ENCODE data around the gene SDSL.

DNA sequence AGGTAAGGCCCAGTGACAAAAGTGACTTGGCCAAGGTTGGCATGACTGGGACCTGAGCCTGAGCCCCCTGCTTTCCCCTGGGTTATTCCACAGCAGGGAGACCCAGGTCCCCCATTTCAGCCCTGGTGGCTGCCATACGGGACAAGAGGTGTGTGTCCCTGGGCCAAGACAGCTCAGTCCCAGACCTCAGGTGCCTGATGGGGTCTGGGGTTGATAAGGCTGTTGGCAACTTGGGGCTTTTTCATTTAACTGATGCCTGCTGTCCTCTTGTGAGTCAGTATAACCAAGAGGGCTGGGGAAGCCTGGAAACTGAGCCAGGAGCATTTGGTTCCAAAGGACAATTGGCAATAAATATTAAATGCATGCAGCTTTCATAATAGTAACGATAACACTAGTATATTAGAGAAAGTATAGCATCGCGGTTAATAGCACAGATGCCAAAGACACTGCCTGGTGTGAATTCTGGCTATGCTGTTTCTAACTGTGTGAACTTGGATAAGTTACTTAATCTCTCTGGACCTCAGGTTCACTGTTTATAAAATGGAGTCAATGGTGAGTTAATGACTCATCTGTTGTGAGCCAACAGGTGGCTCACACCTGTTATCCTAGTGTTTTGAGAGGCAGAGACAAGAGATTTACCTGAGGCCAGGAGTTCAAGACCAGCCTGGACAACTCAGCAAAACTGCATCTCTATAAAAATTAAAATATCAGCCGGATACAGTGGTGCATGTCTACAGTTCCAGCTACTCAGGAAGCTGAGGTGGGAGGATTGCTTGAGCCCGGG lies 898 bp downstream of the SDSL start:
- TF ChIP-seq, protein P1, sequence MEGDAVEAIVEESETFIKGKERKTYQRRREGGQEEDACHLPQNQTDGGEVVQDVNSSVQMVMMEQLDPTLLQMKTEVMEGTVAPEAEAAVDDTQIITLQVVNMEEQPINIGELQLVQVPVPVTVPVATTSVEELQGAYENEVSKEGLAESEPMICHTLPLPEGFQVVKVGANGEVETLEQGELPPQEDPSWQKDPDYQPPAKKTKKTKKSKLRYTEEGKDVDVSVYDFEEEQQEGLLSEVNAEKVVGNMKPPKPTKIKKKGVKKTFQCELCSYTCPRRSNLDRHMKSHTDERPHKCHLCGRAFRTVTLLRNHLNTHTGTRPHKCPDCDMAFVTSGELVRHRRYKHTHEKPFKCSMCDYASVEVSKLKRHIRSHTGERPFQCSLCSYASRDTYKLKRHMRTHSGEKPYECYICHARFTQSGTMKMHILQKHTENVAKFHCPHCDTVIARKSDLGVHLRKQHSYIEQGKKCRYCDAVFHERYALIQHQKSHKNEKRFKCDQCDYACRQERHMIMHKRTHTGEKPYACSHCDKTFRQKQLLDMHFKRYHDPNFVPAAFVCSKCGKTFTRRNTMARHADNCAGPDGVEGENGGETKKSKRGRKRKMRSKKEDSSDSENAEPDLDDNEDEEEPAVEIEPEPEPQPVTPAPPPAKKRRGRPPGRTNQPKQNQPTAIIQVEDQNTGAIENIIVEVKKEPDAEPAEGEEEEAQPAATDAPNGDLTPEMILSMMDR (IDR thresholded peaks at IDR 0.05; ENCODE audit: low read depth, low read length, poor library complexity, severe bottlenecking): no peak
- no peak for TF ChIP-seq EZH2phosphoT487 (IDR thresholded peaks at IDR 0.05; ENCODE audit: borderline replicate concordance, low read length)
